Ishikawa (cell line): Measurements from ENCODE around the gene POU2F2.

Experiments
- CEBPB ChIP-seq: IDR thresholded peaks from 2 replicates; pipeline ENCODE4 v1.6.1; 2012
- CREB1 ChIP-seq: IDR thresholded peaks from 2 replicates; pipeline ENCODE4 v1.6.1; 2012; ENCODE audit warnings: low read depth
- EGR1 ChIP-seq: IDR thresholded peaks from 2 replicates; pipeline ENCODE4 v1.6.1; 2012
- EP300 ChIP-seq: IDR thresholded peaks from 2 replicates; pipeline ENCODE4 v1.6.1; 2012; ENCODE audit warnings: borderline replicate concordance
- FOXM1 ChIP-seq: IDR thresholded peaks from 2 replicates; pipeline ENCODE4 v1.6.1; 2012; ENCODE audit warnings: low read depth, borderline replicate concordance
- MAX ChIP-seq: IDR thresholded peaks from 2 replicates; pipeline ENCODE4 v1.6.1; 2012
- NFIC ChIP-seq: IDR thresholded peaks from 2 replicates; pipeline ENCODE4 v1.6.1; 2012
- RAD21 ChIP-seq: IDR thresholded peaks from 2 replicates; pipeline ENCODE4 v1.6.1; 2012; ENCODE audit warnings: low read depth
- REST ChIP-seq: IDR thresholded peaks from 2 replicates; pipeline ENCODE4 v1.6.1; 2012; ENCODE audit warnings: low read depth, mild to moderate bottlenecking
- TAF1 ChIP-seq: IDR thresholded peaks from 2 replicates; pipeline ENCODE4 v1.6.1; 2012; ENCODE audit warnings: low read depth, mild to moderate bottlenecking
- TCF12 ChIP-seq: IDR thresholded peaks from 2 replicates; pipeline ENCODE4 v1.6.1; 2012; ENCODE audit warnings: low read depth
- TEAD4 ChIP-seq: IDR thresholded peaks from 2 replicates; pipeline ENCODE4 v1.6.1; 2012
- USF1 ChIP-seq: IDR thresholded peaks from 2 replicates; pipeline ENCODE4 v1.6.1; 2012
- YY1 ChIP-seq: IDR thresholded peaks from 2 replicates; pipeline ENCODE4 v1.6.1; 2012; ENCODE audit warnings: low read depth
- ZBTB7A ChIP-seq: IDR thresholded peaks from 2 replicates; pipeline ENCODE4 v1.6.1; 2012; ENCODE audit warnings: low read depth

Gene POU2F2

GRCh38 chr19:42165146-42165545 lies 32.9 kb upstream of the POU2F2 start:
- TF ChIP-seq ZBTB7A (no peak), REST (no peak), EP300 (no peak), RAD21 (no peak), CREB1 (no peak), FOXM1 (no peak), NFIC (no peak)

GRCh38 chr19:42161616-42162263 lies 29.5 kb upstream of the POU2F2 start:
- TF ChIP-seq MAX, result no peak
- no peak for TF ChIP-seq TCF12
- no peak for TF ChIP-seq CEBPB
- TF ChIP-seq CREB1, result no peak
- TF ChIP-seq YY1, result no peak
- TF ChIP-seq USF1, result no peak
- no peak for TF ChIP-seq REST

GRCh38 chr19:42159942-42160341 lies 27.7 kb upstream of the POU2F2 start:
- TF ChIP-seq CEBPB, result no peak

- no peak for TF ChIP-seq MAX
- TF ChIP-seq USF1, result no peak
- no peak for TF ChIP-seq FOXM1
- TF ChIP-seq EP300, result no peak
- TF ChIP-seq TEAD4, result no peak
- no peak for TF ChIP-seq RAD21
- TF ChIP-seq NFIC, result no peak
- TF ChIP-seq TAF1, result no peak
- no peak for TF ChIP-seq TCF12
- TF ChIP-seq CEBPB, result no peak
- no peak for TF ChIP-seq REST
- TF ChIP-seq EGR1, result no peak
- no peak for TF ChIP-seq ZBTB7A
- no peak for TF ChIP-seq YY1
- TF ChIP-seq CREB1, result no peak
Measured at GRCh38 chr19:42158926-42159325, 26.7 kb upstream of the POU2F2 start.

GRCh38 chr19:42156571-42156970 lies 24.3 kb upstream of the POU2F2 start:
- TF ChIP-seq MAX, result no peak
- no peak for TF ChIP-seq USF1
